ENCODE measurements around the gene BDNF.

GRCh38 chr11:27678242-27678641 lies 22.0 kb downstream of the BDNF start:
- TF ChIP-seq CTCF (conservative IDR thresholded peaks at IDR 0.05; ENCODE audit: low read length), result no peak
- no peak for TF ChIP-seq EZH2phosphoT487 (IDR thresholded peaks at IDR 0.05; ENCODE audit: borderline replicate concordance)
